D721Med (cell line): ENCODE measurements around the gene SERPINA12.

Experiments
- DNase-seq: peaks from one replicate; pipeline ENCODE4 v3.0.0; 2011; ENCODE audit warnings: low spot score; ENCODE audit not compliant: insufficient read length
- FAIRE-seq: peaks from 2 replicates; lab custom pipeline; 2011; peaks lifted over from hg19 to GRCh38; lab: Jason Lieb, UNC
- TF ChIP-seq, protein P1 (sequence below): IDR thresholded peaks from 2 replicates; pipeline ENCODE4 v1.5.1; 2012; ENCODE audit warnings: mild to moderate bottlenecking, control low read depth; ENCODE audit not compliant: insufficient read depth; ENCODE audit errors: missing control alignments

SERPINA12 gene

DNA sequence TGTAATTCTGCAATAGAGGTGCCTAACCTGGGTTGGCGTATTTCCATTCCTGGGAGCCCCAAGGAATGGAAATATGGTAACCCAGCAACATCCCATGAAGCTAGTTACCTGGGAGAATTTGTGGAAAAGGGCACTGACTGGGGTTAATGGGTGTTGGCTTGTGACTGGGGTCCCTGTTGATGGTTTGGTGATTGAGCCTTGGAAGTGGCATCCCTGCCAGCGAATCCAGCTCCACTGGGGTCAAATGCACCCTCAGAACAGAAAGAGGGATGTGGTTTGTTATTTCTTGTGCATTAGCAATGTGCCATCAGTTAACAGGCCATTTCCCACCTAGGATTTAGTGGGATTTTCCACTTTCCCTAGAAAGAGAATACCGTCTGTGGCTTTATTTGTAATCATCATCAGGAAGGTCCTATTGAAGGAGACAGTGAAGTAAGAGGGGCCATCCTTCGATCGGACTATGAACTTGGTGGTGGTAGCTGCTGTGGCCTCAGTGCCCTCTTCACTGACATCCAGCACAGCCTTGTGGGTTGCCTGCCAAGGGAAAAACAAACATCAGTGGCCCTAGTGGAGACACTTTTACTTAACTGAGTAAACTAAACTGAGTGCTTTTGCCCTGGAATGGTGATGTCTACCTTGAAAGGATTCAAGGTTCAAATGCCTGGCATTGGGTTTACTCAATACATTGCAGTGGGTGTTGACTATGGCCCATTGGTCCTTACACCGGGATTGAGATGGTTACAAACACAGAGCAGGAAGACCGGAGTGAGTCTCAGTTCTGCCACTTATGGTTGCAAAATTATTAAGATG is 46.3 kb downstream of the SERPINA12 start:
- TF ChIP-seq, protein P1, sequence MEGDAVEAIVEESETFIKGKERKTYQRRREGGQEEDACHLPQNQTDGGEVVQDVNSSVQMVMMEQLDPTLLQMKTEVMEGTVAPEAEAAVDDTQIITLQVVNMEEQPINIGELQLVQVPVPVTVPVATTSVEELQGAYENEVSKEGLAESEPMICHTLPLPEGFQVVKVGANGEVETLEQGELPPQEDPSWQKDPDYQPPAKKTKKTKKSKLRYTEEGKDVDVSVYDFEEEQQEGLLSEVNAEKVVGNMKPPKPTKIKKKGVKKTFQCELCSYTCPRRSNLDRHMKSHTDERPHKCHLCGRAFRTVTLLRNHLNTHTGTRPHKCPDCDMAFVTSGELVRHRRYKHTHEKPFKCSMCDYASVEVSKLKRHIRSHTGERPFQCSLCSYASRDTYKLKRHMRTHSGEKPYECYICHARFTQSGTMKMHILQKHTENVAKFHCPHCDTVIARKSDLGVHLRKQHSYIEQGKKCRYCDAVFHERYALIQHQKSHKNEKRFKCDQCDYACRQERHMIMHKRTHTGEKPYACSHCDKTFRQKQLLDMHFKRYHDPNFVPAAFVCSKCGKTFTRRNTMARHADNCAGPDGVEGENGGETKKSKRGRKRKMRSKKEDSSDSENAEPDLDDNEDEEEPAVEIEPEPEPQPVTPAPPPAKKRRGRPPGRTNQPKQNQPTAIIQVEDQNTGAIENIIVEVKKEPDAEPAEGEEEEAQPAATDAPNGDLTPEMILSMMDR: no peak
- no peak for DNase-seq
- no peak for FAIRE-seq

DNA sequence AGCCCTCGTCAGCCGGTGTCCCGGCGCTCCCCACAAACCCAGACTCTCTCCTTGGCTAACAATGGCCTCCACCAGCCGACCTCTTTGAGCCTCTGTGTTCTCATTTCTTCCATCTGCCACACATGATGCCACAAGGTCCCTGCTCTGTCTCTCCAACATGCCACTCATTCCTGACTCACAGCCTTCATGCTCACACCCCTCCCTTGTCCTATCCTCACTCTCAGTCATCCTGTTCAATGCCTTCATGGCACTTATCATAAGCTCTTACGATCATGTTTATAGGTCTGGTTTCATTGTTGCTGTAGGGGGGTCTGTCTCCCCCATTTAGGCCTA is 47.1 kb downstream of the SERPINA12 start:
- no peak for FAIRE-seq
- TF ChIP-seq, protein P1: no peak

DNA sequence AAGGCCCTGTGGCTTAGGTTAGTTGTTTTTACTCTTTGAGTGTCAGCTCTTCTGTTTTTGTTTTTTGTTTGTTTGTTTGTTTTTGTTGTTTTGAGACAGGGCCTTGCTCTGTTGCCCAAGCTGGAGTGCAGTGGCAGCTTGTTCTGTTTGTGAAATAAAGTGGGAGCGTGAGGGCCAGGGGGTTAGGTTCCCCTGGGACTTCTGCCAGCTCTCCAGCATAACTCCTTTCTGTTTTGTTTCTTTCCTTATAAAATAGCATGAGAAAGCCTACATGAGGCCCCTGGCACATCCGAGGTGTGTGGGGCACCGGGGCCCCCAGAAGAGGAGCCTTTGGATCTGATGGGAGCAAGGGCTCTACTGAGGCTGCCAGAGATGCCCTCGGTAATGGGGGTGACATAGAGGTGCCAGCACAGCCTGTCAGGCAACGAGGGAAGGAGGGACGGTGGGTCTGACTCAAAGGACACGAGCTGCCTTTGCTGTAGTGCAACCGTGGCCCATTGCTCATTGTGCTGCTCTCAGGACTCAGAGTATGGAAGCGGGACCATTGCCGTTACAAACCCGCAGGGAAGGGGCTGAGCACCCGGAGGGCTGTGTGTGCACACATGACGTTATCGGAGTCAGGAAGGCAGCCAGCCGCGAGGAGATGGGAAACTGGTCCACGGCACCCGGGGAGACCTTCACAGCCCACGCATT is 47.6 kb downstream of the SERPINA12 start:
- TF ChIP-seq, protein P1: no peak
- FAIRE-seq: no peak
- DNase-seq: no peak

More for the DNA sequence above, 47.1 kb downstream of the SERPINA12 start:
- DNase-seq: no peak

DNA sequence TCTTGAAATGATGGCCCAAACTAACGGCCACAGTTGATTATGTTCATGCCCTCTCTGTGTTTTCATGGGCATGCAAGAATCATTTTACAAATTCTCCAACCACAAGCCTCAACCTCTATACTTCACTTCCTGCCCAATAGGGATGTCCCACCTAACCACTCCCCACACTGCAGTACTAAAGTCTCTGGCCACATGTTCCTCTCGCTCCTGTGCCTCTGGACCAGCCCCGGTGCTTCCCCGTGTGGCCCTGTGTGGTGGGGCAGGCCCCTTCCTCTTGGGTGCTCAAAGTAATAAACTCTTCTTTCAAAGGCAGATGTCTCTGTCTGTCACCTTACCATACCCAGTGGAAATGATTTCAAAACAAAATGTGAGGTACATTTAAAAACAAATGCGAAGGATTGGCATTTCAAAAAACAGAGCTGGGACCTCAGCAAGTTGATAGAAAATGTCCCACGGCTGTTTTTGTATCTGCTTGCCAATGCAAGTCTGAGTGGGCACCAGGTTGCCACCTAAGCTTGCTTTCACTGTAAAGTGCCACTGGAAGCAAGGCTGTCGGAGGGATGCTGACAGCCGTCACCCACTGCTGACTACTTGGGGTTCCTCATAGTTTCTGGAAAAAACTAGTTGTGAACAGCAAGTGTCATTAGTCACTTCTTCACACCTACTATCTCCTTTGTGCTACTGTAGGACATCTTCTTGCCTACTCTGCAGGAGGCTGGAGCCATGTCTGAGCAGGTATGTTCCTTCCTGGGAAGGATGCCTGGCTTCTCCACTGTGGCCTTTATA is 48.4 kb downstream of the SERPINA12 start:
- no peak for FAIRE-seq
- TF ChIP-seq, protein P1: no peak
- no peak for DNase-seq

DNA sequence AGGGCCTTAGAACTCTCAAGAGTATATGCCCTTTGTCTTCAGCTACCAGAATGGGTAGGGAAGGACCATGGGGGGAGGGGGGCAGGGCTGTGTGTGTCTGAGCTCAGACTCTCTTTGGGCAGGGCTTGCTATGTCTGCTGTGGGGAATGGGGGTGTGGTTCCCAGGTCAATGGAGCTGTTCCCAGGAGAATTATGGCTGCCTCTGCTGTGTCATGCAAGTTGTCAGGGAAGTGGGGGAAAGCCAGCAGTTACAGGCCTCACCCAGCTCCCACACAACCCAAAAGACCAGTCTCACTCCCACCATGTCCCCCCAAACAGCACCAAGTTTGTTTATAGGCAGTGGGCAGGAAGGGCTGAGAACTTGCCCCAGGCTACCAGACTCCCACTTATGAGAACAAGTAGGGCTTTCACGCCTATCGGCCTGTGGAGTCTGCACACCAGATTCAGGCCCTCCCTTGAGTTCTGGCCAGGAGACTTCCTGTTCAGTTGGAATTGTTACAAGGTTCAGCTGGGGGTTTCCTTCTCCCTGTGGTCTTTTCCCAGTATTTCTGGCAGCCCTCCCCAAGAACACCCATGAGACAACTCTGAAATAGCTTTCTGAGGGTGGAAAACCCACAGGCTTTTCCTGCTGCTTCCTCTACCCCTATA is 50.6 kb downstream of the SERPINA12 start:
- FAIRE-seq: no peak

DNA sequence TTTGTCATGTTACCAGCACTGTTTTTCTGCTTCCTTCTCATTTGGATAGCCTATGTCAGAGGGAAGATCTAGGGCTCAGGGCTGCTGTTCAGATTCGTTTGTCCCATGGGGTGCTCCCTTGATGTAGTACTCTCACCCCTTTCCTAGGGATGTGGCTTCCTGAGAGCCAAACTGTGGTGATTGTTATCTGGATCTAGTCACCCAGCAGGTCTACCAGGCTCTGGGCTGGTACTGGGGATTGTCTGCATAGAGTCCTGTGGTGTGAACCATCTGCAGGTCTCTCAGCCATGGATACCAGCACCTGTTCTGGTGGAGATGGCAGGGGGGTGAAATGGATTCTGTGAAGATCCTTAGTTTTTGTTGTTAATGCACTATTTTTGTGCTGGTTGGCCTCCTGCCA is 51.2 kb downstream of the SERPINA12 start:
- DNase-seq: no peak
- no peak for FAIRE-seq
- TF ChIP-seq, protein P1: no peak

More for the DNA sequence above, 50.6 kb downstream of the SERPINA12 start:
- TF ChIP-seq, protein P1: no peak
- DNase-seq: no peak
